GM21390 (cell line): Measurements from ENCODE around the gene ASIC4.

Experiments used
- ATAC-seq: cut with Tn5 transposase; IDR thresholded peaks from one replicate; pipeline ENCODE4 v1.9.1; 2021; ENCODE audit not compliant: unreplicated experiment

Gene ASIC4, protein sequence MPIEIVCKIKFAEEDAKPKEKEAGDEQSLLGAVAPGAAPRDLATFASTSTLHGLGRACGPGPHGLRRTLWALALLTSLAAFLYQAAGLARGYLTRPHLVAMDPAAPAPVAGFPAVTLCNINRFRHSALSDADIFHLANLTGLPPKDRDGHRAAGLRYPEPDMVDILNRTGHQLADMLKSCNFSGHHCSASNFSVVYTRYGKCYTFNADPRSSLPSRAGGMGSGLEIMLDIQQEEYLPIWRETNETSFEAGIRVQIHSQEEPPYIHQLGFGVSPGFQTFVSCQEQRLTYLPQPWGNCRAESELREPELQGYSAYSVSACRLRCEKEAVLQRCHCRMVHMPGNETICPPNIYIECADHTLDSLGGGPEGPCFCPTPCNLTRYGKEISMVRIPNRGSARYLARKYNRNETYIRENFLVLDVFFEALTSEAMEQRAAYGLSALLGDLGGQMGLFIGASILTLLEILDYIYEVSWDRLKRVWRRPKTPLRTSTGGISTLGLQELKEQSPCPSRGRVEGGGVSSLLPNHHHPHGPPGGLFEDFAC

DNA sequence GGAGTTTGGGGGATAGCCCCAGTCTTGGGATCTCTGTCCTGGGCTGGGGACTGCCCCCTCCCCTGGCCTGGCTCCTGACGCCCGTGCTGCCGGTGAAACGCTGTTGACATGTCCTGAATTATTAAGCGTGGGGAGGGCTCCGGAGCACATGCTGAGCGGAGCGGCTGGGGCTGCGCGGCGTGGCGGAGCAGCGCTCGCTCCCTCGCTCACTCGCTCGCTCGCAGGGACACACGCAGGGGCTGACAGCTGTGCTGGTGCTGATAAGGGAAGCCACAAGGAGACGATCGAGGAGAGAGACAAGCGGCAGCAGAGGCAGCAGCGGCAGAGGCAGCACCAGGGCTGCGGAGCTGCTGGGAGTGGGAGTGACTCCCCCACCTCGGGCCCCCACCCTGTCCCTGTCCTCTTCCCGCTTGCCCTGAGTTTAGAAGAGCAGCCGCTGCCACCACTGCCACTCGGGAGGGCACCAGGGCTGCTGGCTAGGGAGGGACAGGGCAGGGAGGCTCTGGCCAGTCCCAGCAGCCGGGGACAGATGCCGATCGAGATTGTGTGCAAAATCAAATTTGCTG is at the start of gene ASIC4:
Gene ASIC4 (plus strand): TSS at position 287 of the 566 bp plus-strand sequence. CDS start 243 bp downstream, at position 530.
- ATAC-seq = no peak

DNA sequence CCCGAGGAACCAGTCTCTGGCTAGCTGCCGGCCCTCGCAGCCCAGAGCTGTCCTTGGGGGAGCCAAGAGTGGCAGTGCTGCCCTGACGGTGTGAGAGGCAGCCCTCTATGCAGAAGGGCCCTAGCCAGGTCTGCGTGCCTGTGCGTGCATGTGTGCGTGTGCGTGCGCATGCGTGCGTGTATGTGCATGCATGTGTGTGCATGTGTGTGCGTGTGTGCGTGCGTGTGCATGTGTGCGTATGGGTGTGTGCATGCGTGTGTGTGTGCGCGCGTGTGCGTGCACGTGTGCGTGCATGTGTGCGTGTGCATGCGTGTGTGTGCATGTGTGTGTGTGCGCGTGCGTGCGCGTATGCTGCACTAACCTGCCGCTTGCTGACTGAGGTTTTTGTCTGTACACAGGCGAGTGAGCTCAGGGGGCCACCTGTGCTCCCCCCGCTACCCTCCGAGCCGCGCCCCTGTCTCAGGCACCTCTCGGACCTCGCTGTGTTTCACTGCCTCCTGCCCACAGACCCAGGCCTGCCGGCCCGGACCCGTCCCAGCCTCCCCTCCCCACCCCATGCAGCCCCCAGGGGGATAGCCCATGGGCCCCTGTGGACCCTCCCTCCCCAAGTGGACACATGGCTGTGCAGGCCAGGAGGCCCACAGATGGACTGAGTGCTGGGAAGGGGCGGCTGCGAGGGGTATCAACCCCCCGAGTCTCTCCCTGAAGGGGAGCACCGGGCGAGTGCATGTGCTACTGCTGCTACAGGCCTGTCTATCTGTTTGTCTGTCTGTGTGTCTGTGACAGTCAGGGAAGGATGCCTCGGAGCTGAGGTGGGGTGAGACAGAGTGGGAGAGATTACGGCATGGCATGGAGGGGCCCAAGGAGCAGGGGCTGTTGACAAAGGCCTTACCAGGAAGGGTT is 48.4 kb upstream of the ASIC4 start:
- no peak for ATAC-seq

DNA sequence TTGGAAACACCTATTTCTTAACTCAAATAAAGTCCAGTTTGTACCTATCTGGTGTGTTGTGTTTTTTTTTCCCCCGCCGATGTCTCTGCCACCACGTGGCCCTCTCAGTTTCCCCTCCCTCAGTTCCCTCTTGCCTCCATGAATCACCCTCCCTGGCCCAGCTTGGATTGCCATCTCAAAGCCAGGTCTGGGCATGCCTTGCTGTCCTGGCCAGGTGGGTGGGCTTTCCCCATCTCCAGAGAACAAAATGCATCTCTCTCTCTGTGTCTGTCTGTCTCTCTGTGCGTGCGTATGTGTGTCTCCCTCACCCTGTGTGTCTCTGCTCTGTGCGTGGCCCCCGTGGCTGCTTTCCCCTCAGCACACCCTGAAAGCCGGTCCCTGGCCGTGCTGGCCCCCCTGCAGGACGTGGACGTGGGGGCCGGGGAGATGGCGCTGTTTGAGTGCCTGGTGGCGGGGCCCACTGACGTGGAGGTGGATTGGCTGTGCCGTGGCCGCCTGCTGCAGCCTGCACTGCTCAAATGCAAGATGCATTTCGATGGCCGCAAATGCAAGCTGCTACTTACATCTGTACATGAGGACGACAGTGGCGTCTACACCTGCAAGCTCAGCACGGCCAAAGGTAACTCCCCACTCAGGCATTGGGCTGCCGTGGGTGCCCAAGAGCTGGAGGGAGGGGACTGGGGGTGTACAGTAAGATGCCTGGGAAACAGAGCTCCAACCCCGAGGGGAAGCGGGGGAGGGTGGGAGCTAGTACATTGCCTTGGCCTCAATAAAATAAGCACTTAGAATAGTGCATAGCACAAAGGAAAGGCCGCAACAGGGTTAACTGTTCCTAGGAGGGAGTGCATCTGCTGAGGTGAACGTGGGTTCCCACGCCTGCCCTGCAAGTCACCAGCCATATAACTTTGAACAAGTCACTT is 47.2 kb upstream of the ASIC4 start:
- no peak for ATAC-seq

DNA sequence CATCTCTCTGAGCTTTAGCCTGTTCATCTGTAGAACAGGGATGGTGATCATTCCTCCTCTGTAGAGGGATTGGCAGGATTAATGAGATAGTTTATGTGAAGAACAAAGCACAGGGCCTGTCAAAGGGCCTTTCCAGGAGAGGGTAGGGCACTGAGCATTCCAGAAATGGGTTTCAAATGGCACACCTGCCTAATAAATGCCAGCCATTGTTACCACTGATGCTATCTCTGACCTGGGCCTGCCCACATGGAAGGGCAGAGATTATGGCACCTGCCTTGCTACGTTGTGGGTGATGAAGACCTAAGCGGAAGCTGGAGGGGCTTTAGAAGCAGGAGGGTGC is 46.6 kb upstream of the ASIC4 start:
- no peak for ATAC-seq

DNA sequence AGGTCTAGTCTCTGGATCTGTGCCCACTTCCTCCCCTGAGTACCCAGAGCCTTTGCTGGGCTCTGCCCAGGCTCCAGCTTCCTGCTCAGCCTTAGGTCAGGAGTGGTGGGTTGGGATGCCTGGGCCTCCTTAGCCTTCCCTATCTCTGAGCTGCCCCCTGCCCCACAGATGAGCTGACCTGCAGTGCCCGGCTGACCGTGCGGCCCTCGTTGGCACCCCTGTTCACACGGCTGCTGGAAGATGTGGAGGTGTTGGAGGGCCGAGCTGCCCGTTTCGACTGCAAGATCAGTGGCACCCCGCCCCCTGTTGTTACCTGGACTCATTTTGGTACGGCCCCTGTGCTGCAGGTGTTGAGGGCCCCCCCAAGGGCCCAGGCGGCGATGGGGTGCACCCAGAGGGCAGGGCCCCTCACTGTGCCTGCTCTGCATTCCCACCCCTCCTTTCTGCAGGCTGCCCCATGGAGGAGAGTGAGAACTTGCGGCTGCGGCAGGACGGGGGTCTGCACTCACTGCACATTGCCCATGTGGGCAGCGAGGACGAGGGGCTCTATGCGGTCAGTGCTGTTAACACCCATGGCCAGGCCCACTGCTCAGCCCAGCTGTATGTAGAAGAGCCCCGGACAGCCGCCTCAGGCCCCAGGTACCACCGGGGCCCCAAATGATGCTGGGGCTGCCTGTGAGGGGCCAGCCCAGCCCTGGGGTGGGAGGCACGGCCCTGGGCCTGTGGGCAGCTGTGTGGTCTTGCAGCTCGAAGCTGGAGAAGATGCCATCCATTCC is 45.7 kb upstream of the ASIC4 start:
- ATAC-seq = no peak

DNA sequence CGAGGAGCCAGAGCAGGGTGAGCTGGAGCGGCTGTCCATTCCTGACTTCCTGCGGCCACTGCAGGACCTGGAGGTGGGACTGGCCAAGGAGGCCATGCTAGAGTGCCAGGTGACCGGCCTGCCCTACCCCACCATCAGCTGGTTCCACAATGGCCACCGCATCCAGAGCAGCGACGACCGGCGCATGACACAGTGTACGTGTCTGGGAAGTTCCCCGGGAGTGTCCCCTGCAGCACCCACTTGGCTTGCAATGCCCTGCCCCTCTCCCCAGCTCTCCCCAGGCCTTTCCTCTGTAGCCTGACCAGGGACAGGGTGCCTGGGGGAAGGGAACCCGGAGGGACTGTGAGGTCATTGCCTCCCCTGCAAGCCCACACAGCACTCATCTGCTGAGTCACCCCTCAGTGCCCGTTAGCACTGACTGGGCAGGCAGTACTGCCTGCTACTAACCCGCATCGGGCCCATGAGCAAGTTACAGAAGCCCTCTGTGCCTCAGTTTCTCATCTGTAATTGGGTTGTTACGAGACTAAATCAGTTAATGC is 45.0 kb upstream of the ASIC4 start:
- ATAC-seq = no peak

DNA sequence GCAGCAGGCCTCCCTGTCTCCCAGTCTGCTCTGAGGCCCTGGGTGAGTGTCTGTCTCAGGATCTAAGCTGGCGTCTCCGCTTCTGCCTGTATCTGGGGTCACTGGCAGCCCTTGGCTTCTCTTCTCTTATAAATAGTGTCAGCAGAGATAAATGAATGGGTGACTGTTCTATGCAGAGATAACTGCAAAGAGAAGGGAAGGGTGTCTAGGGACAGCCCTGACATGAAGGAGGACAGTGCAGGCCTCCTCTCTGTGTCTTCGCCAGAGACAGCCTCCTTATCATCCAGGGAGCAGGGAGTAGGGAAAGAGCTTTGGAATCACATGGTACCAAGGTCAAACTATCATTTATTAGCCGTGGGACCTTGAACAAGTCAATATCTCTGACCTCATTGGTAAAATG is 43.9 kb upstream of the ASIC4 start:
- ATAC-seq = no peak

DNA sequence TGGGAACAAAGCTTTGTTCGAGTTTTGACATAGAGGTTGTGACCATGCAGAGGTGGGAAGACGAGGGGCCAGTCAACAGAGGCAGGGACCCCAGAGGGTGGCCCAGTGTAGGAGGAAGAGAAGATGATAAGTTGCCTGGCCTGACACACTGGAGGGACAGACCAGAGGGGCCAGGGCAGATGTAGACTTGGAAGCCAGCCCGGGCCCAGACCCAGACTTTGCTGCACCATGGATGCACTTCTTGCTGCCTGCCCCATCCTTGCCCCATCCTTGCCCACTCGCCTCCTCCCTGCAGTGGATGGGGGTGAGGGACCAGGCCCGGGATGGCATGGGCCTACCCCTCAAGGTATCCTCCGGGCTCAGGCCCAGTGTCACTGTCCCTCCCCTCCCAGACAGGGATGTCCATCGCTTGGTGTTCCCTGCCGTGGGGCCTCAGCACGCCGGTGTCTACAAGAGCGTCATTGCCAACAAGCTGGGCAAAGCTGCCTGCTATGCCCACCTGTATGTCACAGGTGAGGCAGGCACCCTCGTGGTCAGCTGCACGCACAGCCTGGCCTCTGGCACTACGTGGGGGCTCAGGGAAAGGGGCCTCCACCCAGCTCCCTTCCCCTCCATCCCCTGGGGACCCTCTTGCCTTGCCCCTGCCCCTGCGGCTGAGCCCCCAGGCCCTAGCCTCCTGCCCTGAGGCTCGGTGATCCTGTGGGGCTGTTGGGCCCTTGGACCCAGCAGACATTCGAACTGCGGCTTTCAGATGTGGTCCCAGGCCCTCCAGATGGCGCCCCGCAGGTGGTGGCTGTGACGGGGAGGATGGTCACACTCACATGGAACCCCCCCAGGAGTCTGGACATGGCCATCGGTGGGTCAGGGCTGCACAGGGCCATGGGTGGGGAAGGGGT is 42.6 kb upstream of the ASIC4 start:
- ATAC-seq = no peak

DNA sequence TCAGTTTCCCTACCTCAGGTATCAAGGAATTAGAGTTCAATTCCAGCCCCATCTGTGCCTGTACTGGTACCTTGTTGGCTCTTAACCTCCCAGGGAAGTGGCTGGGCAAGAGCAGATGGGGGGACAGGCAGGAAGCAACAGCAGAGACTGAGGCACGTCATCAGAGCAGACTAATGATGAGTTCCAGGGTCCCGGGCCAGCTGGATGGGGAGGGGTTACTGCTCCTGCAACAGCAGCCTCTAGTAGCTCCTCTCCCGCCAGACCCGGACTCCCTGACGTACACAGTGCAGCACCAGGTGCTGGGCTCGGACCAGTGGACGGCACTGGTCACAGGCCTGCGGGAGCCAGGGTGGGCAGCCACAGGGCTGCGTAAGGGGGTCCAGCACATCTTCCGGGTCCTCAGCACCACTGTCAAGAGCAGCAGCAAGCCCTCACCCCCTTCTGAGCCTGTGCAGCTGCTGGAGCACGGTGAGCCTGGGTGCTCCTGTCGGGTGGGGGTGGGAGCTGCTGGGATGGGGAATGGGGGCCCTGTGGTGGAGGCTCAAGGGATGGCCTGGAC is 41.6 kb upstream of the ASIC4 start:
- ATAC-seq = no peak

DNA sequence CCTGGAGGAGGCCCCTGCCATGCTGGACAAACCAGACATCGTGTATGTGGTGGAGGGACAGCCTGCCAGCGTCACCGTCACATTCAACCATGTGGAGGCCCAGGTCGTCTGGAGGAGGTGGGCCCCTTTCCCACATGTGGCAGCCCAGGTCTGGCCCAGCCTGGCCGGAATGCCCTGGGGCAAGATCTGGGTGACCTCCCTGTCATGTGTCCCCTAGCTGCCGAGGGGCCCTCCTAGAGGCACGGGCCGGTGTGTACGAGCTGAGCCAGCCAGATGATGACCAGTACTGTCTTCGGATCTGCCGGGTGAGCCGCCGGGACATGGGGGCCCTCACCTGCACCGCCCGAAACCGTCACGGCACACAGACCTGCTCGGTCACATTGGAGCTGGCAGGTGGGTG is 40.8 kb upstream of the ASIC4 start:
- no peak for ATAC-seq

DNA sequence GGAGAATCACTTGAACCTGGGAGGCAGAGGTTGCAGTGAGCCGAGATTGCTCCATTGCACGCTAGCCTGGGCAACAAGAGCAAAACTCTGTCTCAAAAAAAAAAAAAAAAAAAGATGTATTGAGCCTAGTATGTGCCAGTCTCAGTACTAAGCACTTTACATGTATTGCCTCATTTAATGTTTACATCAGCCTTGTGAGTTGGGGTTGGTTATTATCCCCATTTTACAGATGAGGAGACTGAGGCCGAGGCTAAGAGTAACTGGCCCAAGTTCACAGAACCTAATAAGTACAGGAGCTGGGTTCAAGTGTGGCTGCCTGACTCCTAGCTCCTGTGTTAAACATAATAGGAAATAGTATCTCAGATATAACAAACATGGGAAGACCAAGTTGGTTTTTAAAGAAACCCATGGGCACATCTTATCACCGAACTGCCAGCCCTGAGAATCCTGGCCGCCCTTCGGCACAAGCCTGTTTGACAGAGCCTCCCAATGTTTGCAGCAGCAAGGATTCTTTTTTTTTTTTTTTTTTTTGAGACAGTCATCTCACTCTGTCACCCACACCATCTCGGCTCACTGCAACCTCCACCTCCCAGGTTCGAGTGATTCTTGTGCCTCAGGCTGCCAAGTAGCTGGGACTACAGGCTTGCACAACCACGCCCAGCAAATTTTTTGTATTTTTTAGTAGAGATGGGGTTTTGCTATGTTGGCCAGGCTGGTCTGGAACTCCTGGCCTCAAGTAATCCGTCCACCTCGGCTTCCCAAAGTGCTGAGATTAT is 39.8 kb upstream of the ASIC4 start:
- no peak for ATAC-seq

DNA sequence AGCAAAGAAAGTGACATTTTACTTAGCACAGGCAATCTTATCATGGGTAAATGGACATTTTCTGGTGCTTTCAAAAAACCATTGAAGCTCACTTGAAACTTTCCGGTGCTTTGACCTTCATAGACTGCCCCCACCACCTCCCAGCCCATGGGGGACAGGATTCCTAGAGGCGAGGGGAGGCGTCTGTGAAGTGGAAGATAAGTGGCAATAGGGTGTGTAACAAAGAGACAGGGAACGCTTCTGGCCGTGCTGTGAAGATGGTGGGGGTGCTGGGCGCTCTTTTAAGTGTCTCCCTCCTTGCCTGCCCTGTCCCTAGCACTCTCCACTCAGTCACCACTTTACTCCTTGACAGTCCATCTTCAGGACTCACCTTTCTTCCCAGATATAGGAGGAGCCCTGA is 39.0 kb upstream of the ASIC4 start:
- no peak for ATAC-seq

DNA sequence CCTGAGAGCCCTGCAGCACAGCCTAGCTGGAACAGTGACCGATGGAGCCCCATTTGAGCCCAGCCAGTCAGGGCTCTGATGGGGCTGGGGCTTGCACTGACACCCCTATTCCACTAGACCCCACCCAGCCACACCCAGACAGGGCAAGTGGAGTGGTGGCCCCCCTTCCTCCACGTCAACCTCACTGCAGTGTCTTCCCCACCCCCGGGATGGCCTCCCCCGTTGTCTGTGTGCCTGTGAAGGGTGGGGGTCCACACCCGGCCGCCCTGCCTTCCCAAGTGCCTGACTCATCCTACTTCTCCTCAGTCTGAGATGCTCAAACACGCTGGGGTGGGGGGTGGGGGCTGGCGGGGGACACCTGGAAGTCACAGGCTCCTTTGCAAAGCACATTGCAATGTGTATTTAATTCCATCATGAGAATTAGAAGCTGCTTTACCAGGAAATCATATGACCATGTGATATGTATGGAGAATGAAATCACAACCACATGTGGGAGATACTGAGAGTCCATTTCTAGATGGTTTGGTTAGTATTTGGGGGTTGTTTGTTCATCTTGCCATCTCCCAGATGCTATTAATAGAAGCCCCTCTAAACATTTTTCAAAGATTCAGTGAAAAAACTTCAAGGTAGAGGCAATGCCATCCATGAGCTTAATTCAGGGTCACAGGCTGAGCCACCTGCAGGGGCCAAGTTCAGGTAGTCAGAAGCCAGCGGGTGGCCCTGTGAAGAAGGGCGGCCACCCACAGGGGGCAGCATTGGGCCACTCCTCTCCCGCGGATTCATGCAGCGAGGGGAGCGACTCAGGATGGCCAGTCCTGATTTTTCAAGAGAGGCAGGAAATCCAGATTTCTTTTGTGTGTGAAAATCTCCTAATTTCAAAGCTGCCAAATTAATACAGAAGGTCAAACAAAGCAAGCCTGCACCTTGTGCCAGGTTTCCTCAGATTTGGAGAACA is 38.3 kb upstream of the ASIC4 start:
- ATAC-seq = no peak

DNA sequence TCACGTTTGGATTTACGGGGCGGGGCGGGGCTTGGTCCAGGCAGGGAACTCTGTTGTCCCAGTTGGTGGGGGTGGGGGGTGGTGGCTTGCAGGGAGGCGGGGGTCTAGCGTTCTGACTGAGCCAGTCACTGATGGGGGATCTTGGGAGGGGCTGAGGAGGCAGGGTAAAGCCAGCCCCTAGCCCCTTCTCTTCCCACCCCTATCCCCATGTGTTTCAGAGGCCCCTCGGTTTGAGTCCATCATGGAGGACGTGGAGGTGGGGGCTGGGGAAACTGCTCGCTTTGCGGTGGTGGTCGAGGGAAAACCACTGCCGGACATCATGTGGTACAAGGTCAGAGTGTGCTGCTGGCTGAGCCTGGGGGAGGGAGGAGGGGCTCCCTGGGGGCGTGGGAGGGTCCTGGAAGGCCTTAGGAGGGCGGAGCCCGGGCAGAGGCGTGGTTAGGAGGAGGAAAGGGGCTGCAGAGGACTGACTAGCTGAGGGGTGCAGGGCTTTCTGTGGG is 37.6 kb upstream of the ASIC4 start:
- ATAC-seq = no peak

DNA sequence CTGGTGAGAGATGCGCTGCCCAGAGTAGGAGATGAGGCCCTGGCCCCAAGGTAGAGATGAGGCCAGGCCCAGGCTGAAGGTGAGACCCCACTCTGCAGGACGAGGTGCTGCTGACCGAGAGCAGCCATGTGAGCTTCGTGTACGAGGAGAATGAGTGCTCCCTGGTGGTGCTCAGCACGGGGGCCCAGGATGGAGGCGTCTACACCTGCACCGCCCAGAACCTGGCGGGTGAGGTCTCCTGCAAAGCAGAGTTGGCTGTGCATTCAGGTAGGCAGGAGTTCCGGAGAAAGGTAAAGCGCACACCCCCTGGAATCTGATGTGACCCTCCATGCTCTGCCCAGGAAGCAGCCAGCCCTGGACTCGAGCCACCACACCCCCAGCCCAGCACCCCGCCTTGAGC is 37.1 kb upstream of the ASIC4 start:
- no peak for ATAC-seq

DNA sequence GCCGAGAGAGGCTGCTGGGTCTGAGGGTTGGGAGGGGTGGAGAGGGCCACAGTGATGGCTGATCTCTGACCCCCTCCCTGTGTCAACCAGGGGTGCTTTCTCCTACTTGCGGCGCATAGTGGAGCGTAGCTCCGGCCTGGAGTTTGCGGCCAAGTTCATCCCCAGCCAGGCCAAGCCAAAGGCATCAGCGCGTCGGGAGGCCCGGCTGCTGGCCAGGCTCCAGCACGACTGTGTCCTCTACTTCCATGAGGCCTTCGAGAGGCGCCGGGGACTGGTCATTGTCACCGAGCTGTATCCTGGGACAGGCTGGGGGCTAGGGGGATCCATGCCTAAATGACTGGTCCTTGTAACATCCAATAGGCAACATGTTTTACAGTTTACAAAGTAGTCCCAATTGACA is 36.5 kb upstream of the ASIC4 start:
- ATAC-seq = no peak
